OCI-LY1 (cell line): ENCODE measurements around the gene SLC39A11.

Source experiments
- H2AFZ ChIP-seq: fragments of 200-600 bp; sonication (generic), shearing (Covaris generic); 2 replicates; pipeline ENCODE4 v1.6.0; 2014; ENCODE audit warnings: antibody characterized with exemption, mild to moderate bottlenecking, low read length
- H3F3A ChIP-seq: fragments of 200-600 bp; sonication (generic), shearing (Covaris generic); 2 replicates; pipeline ENCODE4 v1.6.0; 2014; ENCODE audit warnings: mild to moderate bottlenecking, antibody characterized with exemption, low read length, moderate library complexity; ENCODE audit not compliant: insufficient read depth
- H3K27ac ChIP-seq: fragments of 200-600 bp; sonication (generic); 2 replicates; pipeline ENCODE4 v1.5.1; 2014; ENCODE audit warnings: low read length, mixed run types, mild to moderate bottlenecking, low read depth; ENCODE audit not compliant: poor library complexity, severe bottlenecking
- H3K27me3 ChIP-seq: fragments of 200-600 bp; sonication (generic); 2 replicates; pipeline ENCODE4 v1.6.0; 2014; ENCODE audit warnings: antibody characterized with exemption, mild to moderate bottlenecking, low read length, moderate library complexity; ENCODE audit not compliant: insufficient read depth
- H3K36me3 ChIP-seq: fragments of 200-600 bp; sonication (generic); 2 replicates; pipeline ENCODE4 v1.6.1; 2014; ENCODE audit warnings: mild to moderate bottlenecking, antibody characterized with exemption, low read length, moderate library complexity, mixed read lengths; ENCODE audit not compliant: insufficient read depth
- H3K4me1 ChIP-seq: fragments of 200-600 bp; sonication (generic); 2 replicates; pipeline ENCODE4 v1.5.1; 2014; ENCODE audit warnings: mild to moderate bottlenecking, low read length, moderate library complexity; ENCODE audit not compliant: insufficient read depth, severe bottlenecking
- H3K4me2 ChIP-seq: fragments of 200-600 bp; sonication (generic), shearing (Covaris generic); 2 replicates; pipeline ENCODE4 v1.6.1; 2014; ENCODE audit warnings: low read length
- H3K4me3 ChIP-seq: fragments of 200-600 bp; sonication (generic); 2 replicates; pipeline ENCODE4 v1.5.1; 2014; ENCODE audit warnings: low read length, low read depth, mild to moderate bottlenecking, mixed read lengths; ENCODE audit not compliant: poor library complexity, severe bottlenecking
- H3K79me2 ChIP-seq: fragments of 200-600 bp; shearing (Covaris generic); 2 replicates; pipeline ENCODE4 v1.6.1; 2016; ENCODE audit warnings: mixed run types, low read length, mixed read lengths; ENCODE audit not compliant: insufficient read depth
- H3K9ac ChIP-seq: fragments of 200-600 bp; sonication (generic), shearing (Covaris generic); 2 replicates; pipeline ENCODE4 v1.6.1; 2014; ENCODE audit warnings: mild to moderate bottlenecking, low read length, mixed read lengths
- H3K9me2 ChIP-seq: fragments of 200-600 bp; sonication (generic), shearing (Covaris generic); 2 replicates; pipeline ENCODE4 v1.6.1; 2014; ENCODE audit warnings: low read depth, mild to moderate bottlenecking, low read length, mixed read lengths
- H3K9me3 ChIP-seq: fragments of 200-600 bp; shearing (Covaris generic); 2 replicates; pipeline ENCODE4 v1.6.1; 2014; ENCODE audit warnings: low read length, mixed read lengths
- H4K20me1 ChIP-seq: fragments of 200-600 bp; sonication (generic), shearing (Covaris generic); 2 replicates; pipeline ENCODE4 v1.6.0; 2016; ENCODE audit warnings: mild to moderate bottlenecking, low read length; ENCODE audit not compliant: insufficient read depth
- EZH2 ChIP-seq: fragments of 200-600 bp; sonication (generic), shearing (Covaris generic); IDR thresholded peaks from 2 replicates; pipeline ENCODE4 v1.8.0; 2017; ENCODE audit warnings: borderline replicate concordance, mixed run types, mild to moderate bottlenecking, antibody characterized with exemption, low read length, moderate library complexity, mixed read lengths
- TF ChIP-seq, protein P1 (sequence below): fragments of 200-600 bp; sonication (generic), shearing (Covaris generic); IDR thresholded peaks from 2 replicates; pipeline ENCODE4 v1.5.1; 2017; ENCODE audit warnings: mild to moderate bottlenecking, antibody characterized with exemption, low read length, moderate library complexity, mixed read lengths

The SLC39A11 gene

DNA sequence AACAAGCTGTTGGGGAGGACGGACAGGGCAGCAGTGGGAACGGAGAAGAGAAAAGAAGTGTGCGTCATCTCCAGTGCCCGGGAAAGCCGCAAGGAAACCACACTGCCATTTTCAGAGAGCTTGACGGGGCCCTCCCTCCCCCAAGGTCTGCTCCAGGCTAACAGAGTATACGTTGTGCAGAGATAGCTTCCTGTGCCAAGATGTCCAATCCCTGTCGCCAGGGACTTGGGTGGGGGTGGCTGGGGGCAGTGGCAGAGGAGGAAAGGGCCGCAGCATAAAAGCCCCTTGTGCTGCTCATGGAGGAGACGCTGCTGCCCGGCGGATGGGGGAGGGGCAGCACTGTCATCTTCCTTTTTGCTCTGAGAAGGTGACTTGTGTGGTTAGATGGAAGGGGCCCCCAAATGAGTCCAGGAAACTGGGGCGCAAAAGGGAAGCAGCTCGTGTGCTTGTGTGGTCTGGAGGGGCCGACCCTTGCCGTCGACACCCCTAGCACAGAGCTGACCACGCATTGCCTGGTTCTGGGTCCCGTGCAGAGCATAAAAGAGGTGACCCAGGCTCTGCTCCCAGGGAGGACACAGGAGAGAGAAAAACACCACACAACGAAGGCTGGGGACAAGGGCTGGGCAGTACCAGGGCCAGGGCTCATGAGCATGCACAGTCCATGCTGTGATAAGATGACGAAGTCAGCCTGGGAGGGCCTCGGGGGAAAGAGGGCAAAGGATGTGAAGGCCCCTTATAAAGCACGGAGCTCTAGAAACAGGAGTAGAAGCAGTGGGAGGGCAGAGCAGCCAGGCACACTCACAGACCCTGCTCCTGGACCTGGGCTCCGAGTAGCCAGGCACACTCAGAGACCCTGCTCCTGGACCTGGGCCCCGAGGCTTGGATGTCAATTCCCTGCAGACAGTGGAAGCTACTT lies 372.7 kb downstream of the SLC39A11 start:
- Histone ChIP-seq H3K27ac (no peak overlapping the region), H3K4me3 (no peak overlapping the region), H3K9ac (no peak overlapping the region), H3K27me3 (no peaks in the 10 kb centered on the region), H4K20me1 (no peaks in the 10 kb centered on the region), H2AFZ (no peak overlapping the region), H3K4me2 (no peak overlapping the region), H3K4me1 (no peaks in the 10 kb centered on the region), H3K36me3 (no peaks in the 10 kb centered on the region), H3K9me3 (no peaks in the 10 kb centered on the region), H3K79me2 (no peaks in the 10 kb centered on the region), H3F3A (no peaks in the 10 kb centered on the region), H3K9me2 (no peaks in the 10 kb centered on the region)
- TF ChIP-seq, protein P1, sequence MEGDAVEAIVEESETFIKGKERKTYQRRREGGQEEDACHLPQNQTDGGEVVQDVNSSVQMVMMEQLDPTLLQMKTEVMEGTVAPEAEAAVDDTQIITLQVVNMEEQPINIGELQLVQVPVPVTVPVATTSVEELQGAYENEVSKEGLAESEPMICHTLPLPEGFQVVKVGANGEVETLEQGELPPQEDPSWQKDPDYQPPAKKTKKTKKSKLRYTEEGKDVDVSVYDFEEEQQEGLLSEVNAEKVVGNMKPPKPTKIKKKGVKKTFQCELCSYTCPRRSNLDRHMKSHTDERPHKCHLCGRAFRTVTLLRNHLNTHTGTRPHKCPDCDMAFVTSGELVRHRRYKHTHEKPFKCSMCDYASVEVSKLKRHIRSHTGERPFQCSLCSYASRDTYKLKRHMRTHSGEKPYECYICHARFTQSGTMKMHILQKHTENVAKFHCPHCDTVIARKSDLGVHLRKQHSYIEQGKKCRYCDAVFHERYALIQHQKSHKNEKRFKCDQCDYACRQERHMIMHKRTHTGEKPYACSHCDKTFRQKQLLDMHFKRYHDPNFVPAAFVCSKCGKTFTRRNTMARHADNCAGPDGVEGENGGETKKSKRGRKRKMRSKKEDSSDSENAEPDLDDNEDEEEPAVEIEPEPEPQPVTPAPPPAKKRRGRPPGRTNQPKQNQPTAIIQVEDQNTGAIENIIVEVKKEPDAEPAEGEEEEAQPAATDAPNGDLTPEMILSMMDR, result no peak
- no peak for TF ChIP-seq EZH2

DNA sequence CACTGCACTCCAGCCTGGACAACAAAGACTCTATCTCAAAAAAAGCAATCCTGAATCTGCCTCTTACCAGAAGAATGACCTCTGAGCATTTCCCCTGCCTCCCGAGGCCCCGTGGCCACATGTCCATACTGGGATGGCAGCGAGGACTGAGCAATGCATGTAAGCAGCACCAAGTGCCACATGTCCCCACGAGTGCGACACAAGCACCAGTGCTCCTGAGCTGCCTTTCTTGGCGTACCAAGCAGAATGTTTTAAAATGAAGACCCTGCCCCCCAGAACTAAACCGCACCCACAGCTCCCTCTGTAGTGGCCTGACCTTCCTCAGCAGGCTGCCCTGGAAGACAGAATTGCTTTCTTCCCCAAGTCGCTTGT lies 373.3 kb downstream of the SLC39A11 start:
- Histone ChIP-seq H3K36me3 (no peaks in the 10 kb centered on the region), H3K4me2 (no peak overlapping the region), H3K27ac (no peak overlapping the region), H3K4me3 (no peak overlapping the region), H3K9me2 (no peaks in the 10 kb centered on the region), H3K9me3 (no peaks in the 10 kb centered on the region), H3K4me1 (no peaks in the 10 kb centered on the region), H3F3A (no peaks in the 10 kb centered on the region), H2AFZ (no peak overlapping the region), H3K79me2 (no peaks in the 10 kb centered on the region), H3K27me3 (no peaks in the 10 kb centered on the region), H3K9ac (no peak overlapping the region), H4K20me1 (no peaks in the 10 kb centered on the region)
- no peak for TF ChIP-seq EZH2
- TF ChIP-seq, protein P1, result no peak

GRCh38 chr17:72717676-72718075 lies 374.8 kb downstream of the SLC39A11 start:
- H3K9me3 ChIP-seq, result no peaks in the 10 kb centered on the region
- no peaks in the 10 kb centered on the region for H3K4me1 ChIP-seq
- H4K20me1 ChIP-seq, result no peaks in the 10 kb centered on the region
- TF ChIP-seq, protein P1, result no peak
- no peak for TF ChIP-seq EZH2
- no peaks in the 10 kb centered on the region for H3K36me3 ChIP-seq
- no peaks in the 10 kb centered on the region for H3K79me2 ChIP-seq
- no peak overlapping the region for H3K4me3 ChIP-seq
- H3K9ac ChIP-seq, result no peak overlapping the region
- H3K27ac ChIP-seq, result no peak overlapping the region
- H3K27me3 ChIP-seq, result no peaks in the 10 kb centered on the region
- no peak overlapping the region for H2AFZ ChIP-seq
- H3F3A ChIP-seq, result no peaks in the 10 kb centered on the region
- no peak overlapping the region for H3K4me2 ChIP-seq
- no peaks in the 10 kb centered on the region for H3K9me2 ChIP-seq
